ENCODE results near the gene TRUB2. TPM values are rescaled to one million over a fixed set of nuclear protein-coding genes. Genes with fewer than 3 reads are reported as not detected.
"Not testable (repeated sequence)": the region's sequence is repeated elsewhere in the genome, so short reads cannot be mapped to it uniquely, and the experiment has no call there.

Gene TRUB2
- total RNA-seq, 2 donors from 2014 or later = 24.5 to 40.0 TPM

DNA sequence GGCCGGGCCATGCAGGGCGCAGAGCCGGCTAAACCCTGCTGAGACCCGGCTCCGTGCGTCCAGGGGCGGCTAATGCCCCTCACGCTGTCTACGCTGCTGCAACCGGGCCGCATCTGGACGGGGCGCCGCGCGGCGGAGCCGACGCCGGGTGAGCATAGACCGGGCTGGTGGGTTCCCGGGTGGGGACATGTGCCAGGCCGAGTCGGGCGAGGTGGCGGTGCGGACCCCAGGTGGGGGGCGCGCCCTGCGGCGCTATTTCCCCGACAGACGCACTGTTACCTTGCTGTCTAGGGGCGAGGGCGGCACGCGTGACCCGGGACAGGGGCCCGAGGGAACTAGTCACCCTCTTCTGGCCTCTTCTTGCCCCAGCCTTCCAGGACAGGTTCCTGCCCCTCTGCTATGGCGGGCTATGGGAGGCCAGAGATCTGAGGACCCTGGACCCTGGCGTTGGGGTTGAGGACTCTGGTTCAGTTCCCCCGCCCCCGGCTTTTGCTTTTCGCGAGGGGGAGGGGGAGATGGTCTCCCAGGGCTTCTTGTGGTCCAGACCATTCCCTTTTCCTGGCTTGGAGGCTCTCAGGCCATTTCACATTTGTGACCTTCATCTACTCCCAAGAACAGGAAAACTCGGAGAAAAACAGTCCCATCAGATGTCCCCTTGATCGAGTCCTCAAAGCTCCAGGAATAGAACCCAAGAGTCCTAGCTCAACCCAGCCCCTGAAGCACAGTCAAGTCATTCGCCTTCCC lies 18.6 kb upstream of the TRUB2 start:
- peak; percentile 40 for DNase-seq

GRCh38 chr9:128339761-128340690 lies 17.8 kb upstream of the TRUB2 start, which contains the start of gene SLC27A4:
TSS of gene SLC27A4 (plus strand) at chr9:128340527. CDS start at chr9:128343133, 2,606 bp downstream.
- peak within 1 kb of the TSS; percentile 76 to 95 for H3K9ac ChIP-seq (ENCODE audit: low read depth in 2 of 2, low read length in 2 of 2)
- no peaks in the 10 kb centered on the region for H3K4me1 ChIP-seq
- DNase-seq = peak; percentile 86
- H3K4me3 ChIP-seq = peak within 1 kb of the TSS; percentile 98
- H3K27me3 ChIP-seq = no peaks in the 10 kb centered on the region
- peaks cover 3% of the 10 kb centered on the region for H3K36me3 ChIP-seq
- intact Hi-C loops (cut with DNase I) = loop anchor here (5.0 to 10.0 kb wide), 2 partner anchors 43 to 155 kb away; no protein-coding TSS in a partner anchor
- H3K27ac ChIP-seq = peak within 1 kb of the TSS; percentile 87
- no peaks in the 10 kb centered on the region for H3K9me3 ChIP-seq
- no peak for TF ChIP-seq CTCF (IDR thresholded peaks at IDR 0.05)

More for the DNA sequence above, 18.6 kb upstream of the TRUB2 start:
- peak overlapping the region; percentile 76 to 95 for H3K9ac ChIP-seq (ENCODE audit: low read depth in 2 of 2, low read length in 2 of 2)
- no peak for TF ChIP-seq CTCF (IDR thresholded peaks at IDR 0.05)
- peaks cover 11% of the 10 kb centered on the region for H3K36me3 ChIP-seq
- H3K27me3 ChIP-seq = no peaks in the 10 kb centered on the region
- intact Hi-C loops (cut with DNase I) = loop anchor here (5.0 to 10.0 kb wide), 2 partner anchors 44 to 156 kb away; no protein-coding TSS in a partner anchor
- peak overlapping the region; percentile 98 for H3K4me3 ChIP-seq
- H3K27ac ChIP-seq = peak overlapping the region; percentile 87
- H3K4me1 ChIP-seq = no peaks in the 10 kb centered on the region
- H3K9me3 ChIP-seq = no peaks in the 10 kb centered on the region

DNA sequence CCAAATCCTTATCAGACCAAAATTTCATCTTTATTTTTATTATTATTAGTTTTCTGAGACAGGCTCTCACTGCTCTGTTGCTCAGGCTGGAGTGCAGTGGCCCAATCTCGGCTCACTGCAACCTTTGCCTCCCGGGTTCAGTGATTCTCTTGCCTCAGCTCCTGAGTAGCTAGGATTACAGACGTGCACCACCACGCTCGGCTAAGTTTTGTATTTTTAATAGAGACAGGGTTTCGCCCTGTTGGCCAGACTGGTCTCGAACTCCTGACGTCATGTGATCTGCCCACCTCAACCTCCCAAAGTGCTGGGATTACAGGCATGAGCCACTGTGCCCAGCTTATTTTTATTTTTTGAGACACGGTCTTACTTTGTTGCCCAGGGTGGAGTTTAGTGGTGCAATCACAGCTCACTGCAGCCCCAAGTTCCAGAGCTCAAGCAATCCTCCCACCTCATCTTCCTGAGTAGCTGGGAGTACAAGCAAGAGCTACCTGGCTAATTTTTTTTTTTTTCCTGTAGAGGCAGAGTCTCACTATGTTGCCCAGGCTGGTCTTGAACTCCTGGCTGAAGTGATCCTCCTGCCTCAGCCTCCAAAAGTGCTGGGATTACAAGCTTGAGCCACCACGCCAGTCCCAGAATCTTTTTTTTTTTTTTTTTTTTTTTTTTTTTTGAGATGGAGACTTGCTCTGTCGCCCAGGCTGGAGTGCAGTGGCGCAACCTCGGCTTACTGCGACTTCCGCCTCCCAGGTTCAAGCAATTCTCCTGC lies 16.8 kb upstream of the TRUB2 start:
- DNase-seq; H3K9me3 ChIP-seq; H3K9ac ChIP-seq (ENCODE audit: low read depth in 2 of 2, low read length in 2 of 2); H3K4me3 ChIP-seq; intact Hi-C loops (cut with DNase I); H3K36me3 ChIP-seq; H3K4me1 ChIP-seq; H3K27me3 ChIP-seq: not testable (repeated sequence)
- H3K27ac ChIP-seq = peak overlapping the region; percentile 87

GRCh38 chr9:128337936-128338335 lies 15.7 kb upstream of the TRUB2 start:
- no peak for TF ChIP-seq CTCF (IDR thresholded peaks at IDR 0.05)
- no peak overlapping the region for H3K9ac ChIP-seq (ENCODE audit: low read depth in 2 of 2, low read length in 2 of 2)
- no peak for DNase-seq

DNA sequence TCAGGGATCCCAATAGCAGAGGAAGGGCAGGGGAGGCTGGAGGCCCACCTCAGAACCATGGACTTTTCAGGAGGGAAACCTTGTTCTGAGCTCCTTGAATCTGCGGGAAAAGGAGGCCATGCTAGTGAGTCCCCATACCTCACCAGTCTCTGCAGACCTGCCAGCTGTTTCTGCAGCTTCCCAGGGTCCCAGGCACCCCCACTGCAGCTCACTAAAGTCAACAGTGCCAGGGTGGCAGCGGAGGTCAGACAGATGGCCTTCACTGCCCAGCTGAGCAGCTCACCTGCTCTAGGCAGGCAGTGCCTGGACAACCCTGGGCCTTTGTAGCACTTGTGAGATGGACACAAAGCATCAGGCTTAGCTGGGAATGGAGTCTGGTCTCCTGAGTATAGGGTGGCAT lies 13.7 kb upstream of the TRUB2 start:
- H3K27ac ChIP-seq = no peak overlapping the region
- H3K4me1 ChIP-seq = no peaks in the 10 kb centered on the region
- no peak for DNase-seq
- intact Hi-C loops (cut with DNase I) = no loop called here
- H3K36me3 ChIP-seq = peaks cover 4% of the 10 kb centered on the region
- H3K9me3 ChIP-seq = no peaks in the 10 kb centered on the region
- H3K4me3 ChIP-seq = no peak overlapping the region
- TF ChIP-seq CTCF (IDR thresholded peaks at IDR 0.05) = no peak
- no peaks in the 10 kb centered on the region for H3K27me3 ChIP-seq
- no peak overlapping the region for H3K9ac ChIP-seq (ENCODE audit: low read depth in 2 of 2, low read length in 2 of 2)

More at GRCh38 chr9:128337936-128338335, 15.7 kb upstream of the TRUB2 start:
- Histone ChIP-seq H3K27ac (no peak overlapping the region), H3K9me3 (no peaks in the 10 kb centered on the region), H3K27me3 (no peaks in the 10 kb centered on the region), H3K36me3 (peaks cover 4% of the 10 kb centered on the region), H3K4me3 (no peak overlapping the region), H3K4me1 (no peaks in the 10 kb centered on the region)
- intact Hi-C loops (cut with DNase I) = no loop called here

Data from colonic mucosa (tissue), 4 donors.